ENCODE results near the gene XKR7.

XKR7 gene

DNA sequence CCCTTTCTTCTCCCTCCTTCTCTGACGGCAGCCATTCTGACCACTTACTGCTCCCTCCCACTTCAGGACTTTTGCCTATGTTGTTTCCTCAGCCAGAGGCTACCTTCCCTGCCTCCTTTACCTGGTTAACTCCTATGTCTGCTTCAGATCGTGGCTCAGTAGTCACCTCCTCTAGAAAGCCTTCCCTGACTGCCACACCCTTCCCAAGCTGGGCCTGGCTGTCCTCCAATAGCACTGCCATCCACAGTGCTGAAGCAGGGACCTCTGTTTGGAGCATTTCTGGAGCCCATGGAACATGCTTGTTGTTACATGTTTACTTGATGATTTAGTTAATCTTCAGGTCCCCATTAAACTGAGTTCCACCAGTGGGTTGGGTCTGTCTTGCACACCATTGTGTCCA lies 13.8 kb downstream of the XKR7 start:
- no peak for DNase-seq

DNA sequence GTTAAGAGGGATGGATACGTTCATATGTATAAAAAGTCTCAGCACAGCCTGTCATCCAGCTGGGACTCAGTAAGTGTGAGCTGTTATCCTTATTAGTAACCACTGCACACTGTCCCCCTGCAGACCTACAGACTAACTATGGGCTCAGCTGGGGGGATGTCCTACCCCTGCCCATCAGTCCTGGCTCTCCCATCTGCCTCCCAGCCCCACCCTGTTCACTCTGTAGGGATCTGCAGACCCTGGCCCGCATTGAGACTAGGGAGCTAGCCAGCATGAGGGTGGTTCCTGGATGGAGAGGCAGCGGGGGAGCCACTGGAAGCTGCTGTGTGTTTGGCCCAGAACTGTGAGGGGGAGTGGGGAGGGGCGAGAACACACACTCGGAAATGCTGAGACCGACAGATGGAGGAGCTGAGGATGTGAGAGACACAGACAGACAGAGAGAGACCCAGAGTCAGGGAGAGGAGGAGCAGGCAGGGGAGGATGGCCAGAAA lies 17.1 kb downstream of the XKR7 start:
- DNase-seq, result no peak

DNA sequence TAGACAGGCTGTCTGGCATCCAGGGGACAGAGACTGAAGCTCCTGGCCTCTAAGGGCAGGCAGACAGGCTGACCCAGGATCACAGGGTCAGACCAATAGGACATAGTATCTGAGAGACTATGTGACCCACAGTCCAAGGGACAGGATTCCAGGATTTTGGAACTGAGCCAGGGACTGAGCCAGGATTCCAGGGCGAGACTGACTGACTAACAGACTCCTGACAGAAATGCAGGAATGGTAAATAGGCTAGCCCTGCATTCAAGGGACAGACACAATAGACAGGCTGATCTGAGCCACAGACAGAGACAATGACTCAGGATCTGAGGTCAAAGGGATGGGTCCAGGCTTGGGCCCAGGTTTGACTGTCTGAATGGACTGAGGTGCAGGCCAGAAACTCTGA lies 19.8 kb downstream of the XKR7 start:
- DNase-seq, result no peak

DNA sequence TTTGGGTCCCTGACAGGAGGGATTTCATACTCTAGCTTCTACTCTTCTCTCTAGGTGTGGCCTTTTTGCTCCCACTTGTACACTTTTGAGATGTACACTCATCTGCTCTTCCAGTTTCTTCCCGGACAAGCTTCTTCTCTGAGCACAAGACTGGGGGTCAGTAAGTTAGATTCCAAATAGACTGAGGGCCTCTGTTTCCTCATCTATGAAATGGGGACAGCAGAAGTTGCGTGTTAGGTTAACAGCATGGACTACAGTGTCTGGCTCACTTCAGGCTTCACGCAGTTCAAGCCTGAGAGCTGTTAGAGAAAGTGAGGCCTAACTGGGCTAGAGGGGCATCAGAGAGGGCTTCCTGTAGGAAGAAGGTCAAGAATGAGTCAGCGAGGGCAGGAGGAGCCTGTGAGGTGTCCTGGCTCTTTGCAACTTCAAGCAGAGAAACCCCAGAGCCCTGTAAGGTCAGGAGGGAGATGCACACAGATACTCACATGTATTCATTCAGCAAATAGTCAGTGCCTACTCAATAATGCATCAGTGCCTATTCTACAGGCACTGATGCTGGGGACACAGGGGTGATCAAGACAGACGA lies 20.6 kb downstream of the XKR7 start:
- no peak for DNase-seq

DNA sequence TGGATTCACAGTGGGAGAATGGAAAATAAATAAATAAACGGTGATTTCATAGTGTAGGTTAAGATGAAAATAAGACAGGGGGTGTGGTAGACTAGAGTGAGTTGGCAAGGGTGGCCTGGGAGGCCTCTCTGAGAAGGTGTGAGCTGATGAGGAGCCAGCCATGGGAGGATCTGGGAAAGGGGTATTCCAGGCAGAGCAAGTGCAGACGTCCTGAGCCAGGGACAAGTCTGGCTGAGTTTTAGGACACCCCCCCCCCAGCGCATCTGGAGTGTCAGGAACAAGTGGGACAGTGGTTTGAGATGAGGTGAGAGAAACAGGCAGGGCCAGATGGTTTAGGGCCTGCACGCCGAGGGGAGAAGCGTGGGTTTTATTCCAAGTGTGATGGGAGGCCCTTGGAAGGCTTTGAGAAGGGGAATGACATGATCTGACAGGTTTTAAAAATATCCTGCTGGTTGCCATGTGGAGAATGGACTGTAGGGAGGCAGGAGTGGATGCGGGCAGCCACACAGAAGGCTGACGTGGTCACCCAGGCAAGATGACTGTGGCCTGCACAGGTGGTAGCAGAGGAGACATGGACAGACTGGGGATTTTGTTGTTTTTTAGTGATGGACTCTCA lies 21.2 kb downstream of the XKR7 start:
- no peak for DNase-seq

DNA sequence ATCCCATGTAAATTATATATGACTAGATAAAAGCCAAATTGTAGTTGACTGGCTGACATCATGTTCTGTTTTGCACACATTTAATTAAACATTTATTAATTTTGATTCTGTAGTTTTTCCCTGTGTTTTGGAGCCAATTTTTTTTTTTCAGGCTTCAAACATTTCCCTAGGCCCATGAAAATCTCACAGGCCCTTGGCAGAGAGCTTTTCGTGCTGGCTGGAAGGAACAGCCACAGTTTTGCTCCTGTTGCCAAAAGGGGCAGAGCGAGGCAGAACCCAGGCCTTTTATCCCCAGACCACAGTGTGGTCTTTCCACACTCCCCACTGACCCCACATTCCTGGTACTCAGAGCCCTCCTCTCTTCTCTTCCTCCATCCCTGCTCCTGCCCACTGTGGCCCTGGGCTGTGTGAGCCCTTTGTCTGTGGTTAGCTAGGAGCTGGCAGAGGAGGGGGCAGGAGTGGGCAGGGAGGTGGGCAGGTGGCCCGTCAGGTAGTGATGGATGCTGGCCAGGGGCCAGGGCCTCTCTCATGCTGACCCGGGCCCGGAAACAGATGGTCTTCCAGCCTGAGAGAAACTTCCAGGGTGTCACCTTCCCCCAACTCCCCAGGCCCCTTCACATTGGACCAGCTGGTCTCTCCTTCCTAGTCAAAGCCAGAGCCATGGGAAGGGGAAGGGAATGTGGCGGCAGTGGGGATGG lies 22.8 kb downstream of the XKR7 start:
- DNase-seq, result no peak

DNA sequence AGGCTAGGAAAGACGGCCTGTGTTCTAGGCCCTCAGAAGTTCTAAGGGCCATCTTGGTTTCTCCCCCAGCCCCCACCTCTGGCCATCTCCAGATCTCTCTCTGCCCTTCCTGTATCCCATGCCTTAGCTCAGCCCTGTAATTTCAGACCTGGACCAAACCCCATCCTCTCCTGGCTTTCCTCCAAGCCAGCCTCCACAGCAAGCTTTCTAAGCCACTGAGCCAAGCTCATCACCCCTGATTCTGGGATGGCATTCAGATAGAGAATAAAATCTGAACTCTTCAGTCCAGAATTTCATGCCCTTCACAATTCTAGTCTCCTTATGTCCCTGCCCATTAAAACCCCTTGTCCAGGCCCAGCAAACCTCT lies 23.4 kb downstream of the XKR7 start:
- DNase-seq, result no peak

DNA sequence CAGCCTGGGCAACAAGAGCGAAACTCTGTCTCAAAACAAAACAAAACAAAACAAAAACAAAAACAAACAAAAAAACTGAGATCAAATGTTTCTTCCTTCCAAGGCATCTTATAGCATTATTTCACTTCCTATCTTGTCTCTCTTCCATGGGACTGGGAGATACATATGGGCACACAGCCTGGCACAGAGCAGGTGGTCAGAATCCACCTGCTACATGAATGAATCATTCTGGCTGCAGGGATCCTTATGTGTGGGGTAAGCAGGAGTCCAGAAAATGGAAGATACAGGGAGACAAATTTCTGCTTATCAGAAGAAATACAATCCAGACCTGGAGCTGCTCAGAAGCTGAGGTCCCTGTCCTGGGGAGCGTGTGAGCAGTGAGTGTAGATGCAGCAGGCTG lies 24.1 kb downstream of the XKR7 start:
- DNase-seq, result no peak

DNA sequence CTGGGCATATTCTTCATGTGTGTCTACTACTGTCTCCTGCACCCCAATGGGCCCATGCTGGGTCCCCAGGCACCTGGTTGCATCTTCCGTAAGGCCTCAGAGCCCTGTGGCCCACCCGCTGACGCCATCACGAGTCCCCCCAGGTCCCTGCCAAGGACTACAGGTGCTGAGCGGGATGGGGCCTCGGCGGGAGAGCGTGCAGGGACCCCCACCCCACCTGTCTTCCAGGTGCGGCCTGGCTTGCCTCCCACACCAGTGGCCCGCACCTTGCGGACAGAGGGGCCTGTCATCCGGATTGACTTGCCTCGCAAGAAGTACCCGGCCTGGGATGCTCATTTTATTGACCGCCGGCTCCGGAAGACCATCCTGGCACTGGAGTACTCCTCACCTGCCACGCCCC lies 29.0 kb downstream of the XKR7 start:
- DNase-seq, result no peak

DNA sequence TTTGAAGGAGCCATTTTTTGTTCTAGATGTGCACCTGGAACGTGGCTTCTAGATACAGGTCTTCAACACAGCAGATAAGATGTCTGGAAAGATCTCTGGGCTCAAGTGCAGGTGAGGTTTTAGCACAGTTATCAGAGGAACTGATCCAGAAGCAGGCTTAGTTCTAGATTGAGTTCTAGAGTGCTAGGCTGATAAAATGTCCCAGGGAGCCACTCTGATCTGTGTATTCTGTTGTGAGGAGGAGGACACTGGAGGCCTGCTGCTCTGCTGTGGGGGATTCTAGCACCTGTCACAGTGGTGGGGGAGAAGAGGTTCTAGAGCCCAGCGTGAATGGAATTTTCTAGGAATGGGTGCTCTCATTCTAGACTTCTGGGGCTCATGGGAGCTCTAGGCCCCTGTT lies 30.3 kb downstream of the XKR7 start:
- DNase-seq, result no peak

DNA sequence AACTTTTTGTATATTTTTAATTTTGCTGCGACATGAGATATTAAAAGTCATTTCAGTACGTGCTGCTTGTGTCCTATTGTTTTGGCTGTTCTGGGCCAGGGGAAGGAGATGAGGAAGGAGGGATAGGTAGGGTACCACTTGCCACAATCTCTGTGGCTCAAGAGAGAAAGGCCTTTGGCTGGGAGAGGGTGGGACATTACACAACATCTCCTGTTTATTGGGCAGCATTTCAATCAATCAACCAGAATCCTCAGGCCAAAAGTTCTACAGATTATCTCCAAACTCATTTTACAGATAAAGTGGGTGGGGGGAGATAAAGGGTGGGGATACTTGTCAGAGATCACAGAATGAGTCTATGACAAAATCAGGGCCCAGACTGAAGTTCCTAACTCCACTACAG lies 35.4 kb downstream of the XKR7 start:
- DNase-seq, result no peak

DNA sequence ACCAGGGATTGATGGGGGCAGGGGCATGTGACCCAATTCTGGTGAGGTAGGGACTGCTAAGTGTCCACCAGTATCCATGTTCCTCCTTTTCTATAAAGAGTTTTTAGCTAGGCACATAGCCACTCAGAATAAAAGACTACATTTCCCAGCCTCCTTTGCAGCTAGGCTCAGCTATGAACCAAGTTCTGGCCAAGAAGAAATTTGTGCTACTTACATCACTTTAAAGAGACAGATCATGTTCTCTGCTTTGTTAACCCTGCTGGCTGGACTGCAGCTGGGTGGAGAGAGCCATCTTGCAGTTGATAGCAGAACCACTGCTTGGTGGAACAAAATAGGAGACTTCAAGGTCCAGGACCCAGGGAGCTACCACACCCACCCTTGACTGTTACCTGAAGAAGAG lies 37.0 kb downstream of the XKR7 start:
- no peak for DNase-seq

DNA sequence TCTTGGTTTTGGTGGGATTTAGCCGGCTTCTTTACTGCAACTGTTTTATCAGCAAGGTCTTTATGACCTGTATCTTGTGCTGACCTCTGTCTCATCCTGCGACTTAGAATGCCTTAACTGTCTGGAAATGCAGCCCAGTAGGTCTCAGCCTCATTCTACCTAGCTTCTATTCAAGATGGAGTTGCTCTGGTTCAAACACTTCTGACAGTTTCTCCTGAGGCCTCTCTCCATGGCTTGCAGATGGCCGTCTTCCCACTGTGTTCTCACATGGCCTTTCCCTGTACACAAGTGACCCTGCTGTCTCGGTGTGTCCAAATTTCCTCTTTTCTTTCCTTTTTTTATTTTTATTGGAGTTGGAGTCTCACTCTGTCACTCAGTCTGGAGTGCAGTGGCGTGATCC lies 38.1 kb downstream of the XKR7 start:
- no peak for DNase-seq

DNA sequence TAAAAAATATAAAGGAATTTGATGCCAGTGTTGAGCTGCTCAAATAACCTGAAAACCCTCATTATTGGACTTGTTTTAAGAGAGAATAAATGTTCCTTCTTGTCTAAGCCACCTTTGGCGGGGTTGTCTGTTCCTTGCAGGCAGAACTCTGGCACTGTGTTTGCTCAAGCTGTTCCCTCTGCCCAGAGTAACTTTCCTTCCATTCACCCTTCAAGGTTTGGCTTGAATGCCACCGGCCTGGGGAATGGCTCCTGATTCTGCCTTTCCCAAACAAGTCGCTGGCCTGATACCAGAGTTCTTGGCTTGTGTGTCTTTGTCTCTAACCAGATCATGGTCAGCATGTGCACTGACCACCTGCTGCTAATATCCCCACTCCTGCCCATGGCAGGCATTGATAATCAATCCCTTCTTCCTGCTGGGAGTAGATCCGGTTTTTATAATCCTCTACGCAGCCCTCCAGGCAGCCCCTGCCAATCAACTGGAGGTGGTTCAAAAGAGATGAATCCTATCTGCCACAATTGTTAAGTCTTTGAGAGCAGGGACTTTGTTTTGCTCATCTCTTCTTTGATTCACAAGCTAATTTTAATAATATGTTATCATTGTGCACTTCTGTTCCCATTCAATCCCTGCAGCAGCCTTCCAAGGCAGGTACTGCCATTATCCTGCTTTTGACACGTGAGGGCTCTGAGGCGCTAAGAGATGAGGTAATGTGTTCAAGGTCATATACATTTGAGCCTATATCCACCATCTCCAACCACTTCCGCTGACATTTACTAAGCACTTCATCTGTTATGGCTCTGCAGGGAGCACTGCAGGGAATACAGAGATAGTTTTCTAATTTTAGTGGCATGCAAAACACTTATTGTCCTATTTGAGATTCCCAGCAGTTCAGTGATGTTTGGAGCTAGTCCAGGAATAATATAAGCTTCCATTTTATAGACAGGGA lies 39.2 kb downstream of the XKR7 start:
- no peak for DNase-seq

DNA sequence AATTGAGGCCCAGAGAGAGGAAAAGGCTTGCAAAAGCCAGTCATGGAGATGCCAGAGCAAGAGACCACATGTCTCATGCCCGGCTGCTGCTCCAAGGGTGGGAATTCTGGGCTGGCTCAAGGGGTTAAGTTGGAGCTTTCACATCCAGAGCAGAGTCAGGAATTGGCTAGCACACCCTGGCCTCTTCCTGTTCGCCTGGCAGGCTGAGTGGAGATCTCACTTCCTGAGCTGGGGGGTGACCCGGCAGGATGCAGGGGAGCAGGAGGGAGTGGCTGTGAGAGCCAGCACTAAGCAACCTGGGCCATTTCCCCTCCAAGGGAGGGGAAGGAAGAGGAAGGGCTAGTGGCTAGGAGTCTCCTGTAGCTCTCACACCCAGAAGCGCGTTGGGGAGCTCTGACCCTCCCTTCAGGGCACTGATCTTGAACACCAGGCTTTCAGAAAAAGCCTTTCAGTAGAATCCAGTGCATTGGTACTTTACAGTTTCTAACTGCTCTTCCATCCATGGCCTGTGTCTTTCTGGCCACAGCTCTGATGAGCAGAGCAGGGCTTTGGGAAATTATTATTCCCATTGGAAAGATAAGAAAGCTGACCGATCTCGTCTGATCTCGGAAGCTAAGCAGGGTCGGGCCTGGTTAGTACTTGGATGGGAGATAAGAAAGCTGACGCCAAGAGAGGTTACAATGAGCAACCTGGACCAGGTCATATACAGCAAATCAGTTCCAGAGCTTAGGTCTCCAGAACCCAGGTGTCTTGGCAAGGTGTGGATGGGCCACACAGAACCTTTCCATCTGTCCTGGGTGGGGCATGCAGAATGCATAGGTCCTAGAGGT lies 40.1 kb downstream of the XKR7 start:
- DNase-seq, result no peak

DNA sequence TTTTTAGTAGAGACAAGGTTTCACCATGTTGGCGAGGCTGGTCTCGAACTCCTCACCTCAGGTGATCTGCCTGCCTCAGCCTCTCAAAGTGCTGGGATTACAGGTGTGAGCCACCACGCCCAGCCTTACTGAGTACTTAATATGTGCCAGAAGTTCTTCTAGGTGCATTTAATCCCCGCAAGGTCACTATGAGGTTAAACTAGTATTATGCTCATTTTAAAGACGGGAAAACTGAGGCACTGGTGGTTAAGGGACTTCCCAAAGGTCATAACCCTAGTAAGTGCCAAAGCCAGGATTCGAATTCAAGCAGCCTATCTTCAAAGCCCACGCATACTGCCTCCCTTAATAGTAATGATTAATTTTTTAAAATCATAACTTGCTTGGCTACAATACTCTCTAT lies 41.6 kb downstream of the XKR7 start:
- DNase-seq, result no peak

DNA sequence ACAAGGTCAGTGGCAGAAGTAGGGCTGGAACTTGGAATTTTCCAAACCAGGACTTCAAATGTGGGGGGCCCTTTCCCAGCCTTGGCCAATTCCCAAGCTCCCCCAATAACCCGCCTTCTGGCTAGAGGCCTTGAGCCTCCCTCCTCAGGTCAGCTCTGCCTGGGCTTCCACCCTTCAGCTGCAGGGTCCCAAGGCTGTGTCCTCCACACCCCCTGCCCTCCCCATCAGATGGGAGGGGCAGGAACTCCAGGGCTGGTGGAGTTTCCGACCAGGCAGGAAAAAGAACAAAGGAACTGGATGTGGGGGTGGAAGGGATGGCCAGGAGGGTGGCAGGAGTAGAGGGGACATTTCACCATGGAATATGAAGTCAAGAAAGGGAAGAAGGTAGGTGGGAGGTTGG lies 42.1 kb downstream of the XKR7 start, which contains the start of gene CCM2L:
CCM2L (plus strand) TSS at position 338 of the 400 bp plus-strand sequence; CDS start at position 355, 17 bp downstream.
- DNase-seq, result no peak

DNA sequence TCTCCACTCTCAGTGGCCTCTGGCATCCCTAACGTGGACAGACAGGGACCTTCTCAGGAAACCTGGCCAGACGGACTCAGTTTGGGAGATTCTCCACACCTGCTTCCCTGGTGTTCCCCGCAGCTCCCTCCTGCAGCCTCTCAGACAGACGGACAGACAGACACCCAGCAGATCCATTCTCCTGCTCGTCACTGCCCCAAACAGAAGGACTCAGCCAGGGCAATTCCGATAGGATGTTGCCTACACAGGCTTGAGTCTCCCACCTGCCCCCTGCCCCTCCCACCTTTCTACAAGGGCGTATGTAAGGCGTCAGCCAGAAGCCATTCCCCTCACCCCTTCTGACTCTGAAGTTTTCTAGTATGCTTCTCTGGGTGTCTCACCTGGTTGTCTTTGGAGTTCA lies 42.7 kb downstream of the XKR7 start:
- no peak for DNase-seq

DNA sequence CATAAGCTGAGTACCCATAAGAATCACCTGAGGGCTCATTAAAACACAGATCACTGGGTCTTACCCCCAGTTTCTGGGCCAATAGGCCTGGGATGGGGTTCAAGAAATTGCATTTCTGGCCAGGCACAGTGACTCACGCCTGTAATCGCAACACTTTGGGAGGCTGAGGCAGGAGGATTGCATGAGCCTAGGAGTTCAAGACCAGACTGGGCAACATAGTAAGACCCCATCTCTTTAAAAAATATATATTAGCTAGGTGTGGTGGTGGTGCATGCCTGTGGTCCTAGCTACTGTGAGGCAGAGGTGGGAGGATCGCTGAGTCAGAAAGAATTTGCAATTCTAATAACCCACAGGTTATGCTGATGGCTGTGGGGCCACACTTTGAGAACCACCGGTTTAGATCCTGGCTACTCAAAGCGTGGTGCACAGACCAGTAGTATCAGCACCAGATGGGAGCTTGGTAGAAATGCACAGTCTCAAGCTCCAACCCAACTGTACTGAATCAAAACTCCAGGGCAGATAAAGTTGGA lies 44.3 kb downstream of the XKR7 start:
- DNase-seq, result no peak

DNA sequence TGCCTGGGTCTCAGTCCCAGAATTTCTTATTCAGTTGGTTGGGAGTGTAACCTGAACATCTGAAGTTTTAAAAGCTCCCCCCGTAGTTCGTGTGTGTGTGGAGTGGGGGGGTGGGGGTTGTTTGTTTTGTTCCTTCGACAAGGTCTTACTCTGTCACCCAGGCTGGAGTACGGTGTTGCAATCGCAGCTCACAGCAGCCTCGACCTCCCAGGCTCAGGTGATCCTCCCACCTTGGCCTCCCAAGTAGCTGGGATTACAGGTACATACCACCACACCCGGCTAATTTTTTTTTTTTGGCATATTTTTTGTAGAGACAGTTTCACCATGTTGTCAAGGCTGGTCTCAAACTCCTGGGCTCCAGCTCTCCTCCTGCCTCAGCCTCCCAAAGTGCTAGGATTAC lies 45.4 kb downstream of the XKR7 start:
- DNase-seq, result no peak

DNA sequence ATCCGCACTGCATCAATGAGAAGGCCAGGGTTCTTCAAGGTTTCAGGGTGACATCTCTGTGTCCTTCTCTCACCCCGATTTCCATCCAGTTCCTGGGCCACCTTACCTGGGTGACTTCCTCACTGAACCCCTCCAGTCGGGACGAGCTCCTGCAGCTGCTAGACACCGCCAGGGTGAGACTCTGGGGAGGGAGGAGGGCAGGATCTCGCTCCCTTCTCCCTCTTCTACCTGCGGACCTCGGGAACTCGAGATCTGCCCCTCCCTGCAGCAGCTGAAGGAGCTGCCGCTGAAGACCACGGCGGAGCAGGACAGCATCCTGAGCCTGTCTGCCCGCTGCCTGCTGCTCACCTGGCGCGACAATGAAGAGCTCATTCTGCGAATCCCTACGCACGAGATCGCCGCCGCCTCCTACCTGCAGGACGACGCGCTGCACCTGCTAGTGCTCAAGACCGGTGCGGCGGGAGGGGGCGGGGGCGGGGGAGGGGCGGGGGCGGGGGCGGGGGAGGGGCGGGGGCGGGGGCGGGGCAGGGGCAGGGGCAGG lies 49.8 kb downstream of the XKR7 start:
- peak; percentile 40 for DNase-seq

Data from T-helper 9 cell (primary cell).